IPS-18c (cell line): ENCODE measurements around the gene KRT28.
"Not testable (repeated sequence)": the region's sequence is repeated elsewhere in the genome, so short reads cannot be mapped to it uniquely, and the experiment has no call there.

Source experiments
- H3K4me3 ChIP-seq: 2 replicates; pipeline ENCODE4 v1.7.0; 2013; ENCODE audit warnings: low read depth, mild to moderate bottlenecking, low read length, moderate library complexity; ENCODE audit not compliant: insufficient read depth
- H3K9me3 ChIP-seq: one replicate; pipeline ENCODE4 v1.6.1; 2013; ENCODE audit warnings: mild to moderate bottlenecking, low read length, moderate library complexity; ENCODE audit not compliant: control insufficient read depth, insufficient read depth

The KRT28 gene

GRCh38 chr17:40753804-40754203 is 46.0 kb downstream of the KRT28 start:
- H3K9me3 ChIP-seq, result no peaks in the 10 kb centered on the region
- H3K4me3 ChIP-seq, result no peak overlapping the region

- H3K4me3 ChIP-seq, result no peak overlapping the region
- no peaks in the 10 kb centered on the region for H3K9me3 ChIP-seq
Observed at GRCh38 chr17:40751065-40751464, 48.7 kb downstream of the KRT28 start.

GRCh38 chr17:40750391-40750790 is 49.4 kb downstream of the KRT28 start:
- H3K4me3 ChIP-seq, result no peak overlapping the region
- H3K9me3 ChIP-seq, result no peaks in the 10 kb centered on the region

GRCh38 chr17:40748666-40749065 is 51.1 kb downstream of the KRT28 start:
- H3K4me3 ChIP-seq, H3K9me3 ChIP-seq: not testable (repeated sequence)
